CD1c-positive myeloid dendritic cell (primary cell): ENCODE measurements around the gene WNT5B.

ENCODE experiments used
- DNase-seq: peaks from one replicate; pipeline ENCODE4 v3.0.0-alpha.2; 2016; ENCODE audit errors: extremely low spot score

WNT5B gene

DNA sequence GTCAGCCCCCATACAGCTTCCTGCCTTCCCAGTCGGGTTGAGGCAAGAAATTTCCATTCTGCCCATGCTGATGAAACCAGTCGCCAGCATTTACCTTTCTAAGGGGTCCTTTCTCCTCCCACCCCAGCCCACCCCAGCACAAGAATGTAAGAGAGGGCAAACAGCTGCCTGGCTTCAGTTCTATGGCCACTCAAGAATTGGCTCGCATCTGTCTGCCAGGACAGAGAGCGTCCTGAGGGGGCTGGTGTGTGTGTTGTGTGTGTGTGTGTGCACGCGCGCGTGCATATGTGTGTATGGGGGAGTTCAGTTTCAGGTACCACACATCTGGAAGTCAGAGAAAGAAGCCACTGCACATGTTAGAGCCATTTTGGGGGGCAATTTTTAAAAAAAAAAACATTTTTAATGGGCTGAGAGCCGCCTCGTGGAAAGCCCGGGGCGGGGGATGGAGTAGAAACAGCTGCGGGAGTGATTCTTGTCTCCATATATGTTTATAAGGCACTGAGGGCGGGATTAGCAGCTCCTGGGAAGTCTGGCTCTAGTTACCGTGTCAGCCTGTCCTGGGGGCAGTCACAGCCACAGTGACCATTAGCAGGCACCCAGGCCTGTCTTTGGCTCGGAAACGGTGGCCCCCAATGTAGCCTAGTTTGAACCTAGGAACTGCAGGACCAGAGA, at the start of gene WNT5B:
TSS of gene WNT5B (plus strand) at position 566 of the 672 bp plus-strand sequence. CDS start 2,124 bp downstream, outside the sequence.
- no peak for DNase-seq

- DNase-seq, result no peak
Measured at GRCh38 chr12:1579651-1580435, 49.2 kb upstream of the WNT5B start.

DNA sequence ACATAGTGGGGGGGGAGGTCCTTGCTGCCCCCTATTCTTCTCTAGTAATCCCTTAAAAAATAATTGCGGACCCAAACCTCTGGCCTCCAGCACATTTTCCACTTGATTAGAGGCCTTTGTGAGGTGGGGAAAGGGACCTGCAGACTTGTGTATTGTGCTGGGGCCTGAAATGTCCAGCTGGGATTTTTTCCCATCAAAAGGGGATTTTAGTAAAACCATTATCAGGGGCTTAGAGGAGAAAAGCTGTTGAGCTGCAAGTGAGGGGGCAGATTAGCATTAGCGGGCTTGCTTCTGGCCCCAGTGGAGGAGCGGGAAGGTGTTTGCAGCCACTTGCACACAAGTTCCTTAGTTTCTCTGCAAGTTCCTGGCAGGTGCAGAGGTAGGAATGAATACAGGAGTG, 48.5 kb upstream of the WNT5B start:
- DNase-seq, result no peak

DNA sequence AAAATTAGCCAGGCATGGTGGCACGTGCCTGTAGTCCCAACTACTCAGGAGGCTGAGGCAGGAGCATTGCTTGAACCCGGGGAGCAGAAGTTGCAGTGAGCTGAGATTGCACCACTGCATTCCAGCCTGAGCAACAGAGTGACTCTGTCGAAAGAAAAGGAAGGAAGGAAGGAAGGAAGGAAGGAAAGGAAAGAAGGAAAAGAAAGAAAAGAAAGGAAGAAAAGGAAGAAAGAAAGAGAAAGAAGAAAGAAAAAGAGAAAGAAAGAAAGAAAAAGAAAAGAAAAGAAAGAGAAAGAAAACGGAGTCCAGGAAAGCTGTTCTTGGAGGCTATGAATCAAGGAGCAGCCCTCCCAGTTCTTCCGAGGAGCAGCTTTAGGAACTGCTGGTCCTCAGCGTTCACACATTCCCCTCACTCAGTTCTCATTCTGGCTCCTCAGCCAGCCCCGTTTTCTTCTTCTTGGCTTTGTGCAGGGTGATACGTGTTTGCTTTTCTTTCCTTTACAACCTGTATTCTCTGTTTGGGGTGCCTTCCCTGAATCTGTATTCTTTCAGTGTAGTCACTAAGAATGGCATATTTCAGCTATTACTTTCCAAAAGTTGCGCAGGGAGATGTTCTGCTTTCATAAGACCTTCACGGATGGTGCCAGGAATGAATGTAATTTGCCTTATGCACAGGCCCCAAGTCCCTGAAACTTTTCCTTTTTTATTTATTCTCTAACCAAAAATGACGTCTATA, 46.9 kb upstream of the WNT5B start:
- DNase-seq, result no peak

GRCh38 chr12:1582709-1583050, 46.4 kb upstream of the WNT5B start:
- no peak for DNase-seq

DNA sequence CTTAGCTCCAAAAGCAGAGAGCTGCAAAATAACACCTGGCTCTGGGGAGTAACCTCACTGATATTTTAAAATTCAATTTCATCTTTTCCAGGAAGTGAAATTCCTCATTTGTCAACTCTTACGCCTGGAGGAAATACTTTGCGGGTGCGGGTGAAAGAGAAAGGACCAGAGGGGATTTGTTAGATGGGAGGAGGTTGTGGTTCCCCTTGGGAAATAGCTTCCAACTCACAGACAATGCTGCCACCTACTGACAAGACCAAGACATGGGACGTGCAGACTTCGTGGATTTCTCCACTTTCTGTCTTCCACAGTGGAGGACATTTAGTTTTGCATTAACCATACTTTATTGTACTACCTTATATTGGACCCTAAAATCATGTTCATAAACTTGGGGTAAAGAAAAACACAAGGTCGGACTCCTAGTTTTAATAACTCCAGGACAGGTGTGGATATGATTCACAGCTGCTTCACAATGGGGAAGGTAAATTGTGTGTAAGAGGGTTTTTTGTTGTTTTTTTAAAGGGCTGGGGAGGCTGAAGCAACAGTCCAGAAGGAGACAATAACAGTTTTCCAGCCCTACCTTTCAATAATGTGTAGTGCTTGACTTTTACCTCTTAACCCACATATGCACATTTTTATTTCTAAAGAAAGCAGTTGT, 45.5 kb upstream of the WNT5B start:
- peak; percentile 87 for DNase-seq

- no peak for DNase-seq
Measured at GRCh38 chr12:1584326-1584725, 44.7 kb upstream of the WNT5B start.

GRCh38 chr12:1587927-1588574, 41.0 kb upstream of the WNT5B start:
- DNase-seq, result no peak

- no peak for DNase-seq
Measured at GRCh38 chr12:1588575-1588947, 40.5 kb upstream of the WNT5B start.

DNA sequence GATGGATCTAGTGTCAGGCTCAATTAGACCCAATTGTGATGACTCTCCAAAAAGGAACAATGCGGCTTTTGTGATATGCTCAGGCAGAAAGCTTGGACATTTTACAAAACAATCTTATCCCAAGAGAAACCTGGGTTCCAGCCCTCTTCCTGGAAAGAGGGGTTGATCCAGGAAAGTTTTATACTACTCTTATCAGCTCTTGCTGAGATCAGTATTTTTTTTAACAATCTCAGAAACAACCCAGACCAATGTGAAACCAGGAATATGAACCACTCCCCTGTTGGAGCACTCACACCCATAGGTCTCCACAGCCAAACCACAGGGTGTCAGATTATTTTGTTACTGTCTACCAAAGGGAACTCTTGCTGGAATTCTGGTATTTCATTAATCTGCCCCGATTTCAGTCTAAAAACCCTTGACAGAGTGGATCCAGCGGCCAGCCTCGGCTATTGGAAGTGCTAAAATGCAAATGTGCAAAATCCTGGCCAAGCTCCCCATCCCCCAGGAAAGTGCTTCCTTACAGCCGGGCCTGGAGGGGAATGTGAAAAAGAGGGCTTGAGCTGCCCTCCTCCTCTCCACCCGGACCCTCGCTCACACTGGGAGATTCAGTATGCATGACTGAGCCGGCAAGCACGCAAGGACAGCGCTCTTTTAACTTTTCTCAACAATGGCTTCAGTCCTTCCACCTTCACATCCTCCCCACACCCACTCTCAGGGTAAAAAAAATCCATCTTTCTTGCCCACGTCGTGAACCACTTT, 38.6 kb upstream of the WNT5B start:
- no peak for DNase-seq

- peak; percentile 27 for DNase-seq
Measured at GRCh38 chr12:1591034-1591433, 38.0 kb upstream of the WNT5B start.

- DNase-seq, result no peak
Measured at GRCh38 chr12:1591543-1591942, 37.5 kb upstream of the WNT5B start.

DNA sequence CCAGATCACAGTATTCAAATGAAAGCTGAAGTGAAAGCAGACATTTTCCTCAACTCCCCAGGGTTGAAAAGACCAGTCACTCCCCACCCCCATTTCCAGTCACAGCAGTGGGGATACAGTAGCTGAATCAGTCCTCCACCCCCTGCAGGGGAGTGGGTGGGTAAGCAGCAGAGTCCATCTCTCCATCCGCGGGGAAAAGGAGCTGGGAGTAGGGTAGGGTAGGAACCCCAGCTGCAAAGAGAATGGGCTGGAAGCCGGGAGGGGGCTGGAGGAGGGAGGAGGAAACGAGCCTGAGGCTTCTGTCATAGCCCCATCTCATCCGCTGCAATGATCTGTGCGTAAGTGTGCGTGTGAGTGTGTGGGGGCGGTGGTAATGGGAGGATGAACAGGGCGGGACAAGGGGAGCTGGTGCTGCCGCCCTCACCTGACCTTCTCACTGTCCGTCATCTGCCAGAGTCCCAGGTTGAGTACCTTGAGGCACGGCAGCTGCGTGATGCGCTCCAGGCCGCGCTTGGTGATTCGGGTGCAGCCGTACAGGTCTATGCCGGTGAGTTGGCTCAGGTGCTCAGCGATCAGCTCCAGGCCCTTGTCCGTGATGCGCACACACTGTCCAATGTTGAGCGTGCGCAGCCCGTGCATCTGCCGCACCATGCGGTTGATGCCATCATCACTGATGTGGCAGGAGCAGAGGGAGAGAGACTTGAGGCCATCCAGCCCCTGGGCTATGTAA, 36.4 kb upstream of the WNT5B start:
- peak; percentile 44 for DNase-seq

DNA sequence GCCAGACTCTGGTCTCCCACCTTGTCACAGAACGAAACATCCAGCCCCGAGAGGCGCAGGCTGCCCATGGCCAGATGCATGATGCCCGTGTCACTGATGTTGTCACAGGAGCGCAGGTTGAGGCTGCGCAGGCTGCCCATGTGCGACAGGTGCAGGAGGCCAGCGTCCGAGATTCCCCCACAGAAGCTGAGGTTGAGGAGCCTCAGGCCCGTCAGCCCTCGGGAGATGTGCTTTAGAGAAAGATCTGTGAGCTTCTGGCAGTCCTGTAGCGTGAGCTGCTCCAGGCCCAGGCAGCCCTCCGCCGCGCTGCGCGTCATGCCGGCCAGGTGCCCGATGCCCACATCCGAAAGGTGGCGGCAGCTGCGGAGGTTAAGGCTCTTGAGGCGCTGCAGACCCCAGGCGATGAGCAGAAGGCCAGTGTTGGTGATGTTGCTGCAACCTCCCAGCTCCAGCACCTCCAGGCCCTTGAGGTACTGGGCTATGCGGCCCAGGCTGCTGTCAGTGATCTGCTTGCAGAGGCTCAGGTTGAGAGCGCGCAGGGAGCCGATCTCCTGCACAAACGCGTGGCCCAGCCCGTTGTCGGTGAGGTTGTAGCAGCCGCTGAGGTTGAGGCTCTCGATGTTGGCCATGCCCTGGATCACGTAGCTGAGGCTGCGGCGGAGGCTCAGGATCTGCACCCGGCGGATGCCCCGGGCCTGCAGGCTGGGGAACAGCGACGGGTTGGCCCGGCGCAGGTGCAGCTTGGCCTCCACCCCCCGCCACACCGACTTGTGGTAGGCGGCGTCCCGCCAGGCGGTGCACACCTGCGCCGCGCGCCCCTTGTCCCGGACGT, 35.6 kb upstream of the WNT5B start:
- DNase-seq, result no peak

GRCh38 chr12:1594006-1594260, 35.1 kb upstream of the WNT5B start:
- DNase-seq, result no peak

DNA sequence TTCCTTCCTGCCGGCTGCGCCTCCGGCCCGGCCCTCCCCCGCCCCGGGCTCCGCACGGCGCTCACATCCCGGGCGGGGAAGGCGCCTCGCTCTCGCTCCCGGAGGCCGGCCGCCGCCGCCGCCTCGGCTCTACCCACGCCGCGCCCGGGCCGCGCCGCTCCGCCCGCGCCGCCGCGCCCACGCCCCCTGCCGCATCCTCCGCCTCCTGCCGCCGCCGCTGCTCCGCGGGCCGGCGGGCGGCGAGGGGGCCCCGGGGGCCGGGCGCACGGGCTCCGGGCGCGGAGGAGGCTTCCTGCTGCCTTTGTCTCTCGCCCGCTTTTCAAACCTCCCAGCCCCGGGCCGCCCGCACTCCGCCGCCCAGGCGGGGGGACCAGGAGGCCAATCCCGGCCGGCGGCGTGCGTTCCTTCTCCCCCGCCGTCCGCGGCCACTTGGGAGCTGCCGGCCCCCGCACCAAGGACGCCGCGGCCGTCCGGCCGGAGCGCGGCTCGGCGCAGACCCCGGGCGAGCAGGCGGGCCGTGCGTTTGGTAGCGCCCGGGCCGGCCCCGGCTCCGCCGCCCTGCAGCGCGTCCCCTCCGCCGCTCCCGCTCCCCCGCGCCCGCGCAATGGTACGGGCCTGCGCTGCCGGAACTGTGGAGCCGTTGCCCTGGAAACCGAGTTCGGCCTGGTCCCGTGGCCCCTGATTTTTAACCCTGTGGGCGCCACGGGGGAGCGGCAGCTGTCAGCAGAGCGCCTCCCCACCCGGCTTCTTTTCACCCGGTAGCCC, 34.6 kb upstream of the WNT5B start, which contains the start of gene FBXL14:
TSS of gene FBXL14 (minus strand) at position 321 of the 765 bp plus-strand sequence. CDS start 515 bp downstream, outside the sequence.
- peak; percentile 92 for DNase-seq

GRCh38 chr12:1595026-1595561, 33.9 kb upstream of the WNT5B start:
- DNase-seq, result peak; percentile 38

- DNase-seq, result no peak
Measured at GRCh38 chr12:1595690-1596347, 33.2 kb upstream of the WNT5B start.
